Peyer's patch (tissue), 4 donors: ENCODE measurements around the gene SLC44A5. TPM values are rescaled to one million over a fixed set of nuclear protein-coding genes. Genes with fewer than 3 reads are reported as not detected.

Source experiments
- DNase-seq, 3 donors: peaks; one replicate each; pipeline ENCODE4 v3.0.0-alpha.2; 2017 to 2019
- H3K27ac ChIP-seq, 4 donors: fragments of 200-600 bp; sonication (generic); one replicate each; pipeline ENCODE4 v1.5.1; 2016 to 2019
- H3K27me3 ChIP-seq, 2 donors: fragments of 200-600 bp; sonication (generic); one replicate each; pipeline ENCODE4 v1.5.1; 2019
- H3K36me3 ChIP-seq, 3 donors: fragments of 200-600 bp; sonication (generic); one replicate each; pipeline ENCODE4 v1.5.1; 2016 to 2019
- H3K4me1 ChIP-seq, 4 donors: fragments of 200-600 bp; sonication (generic); one replicate each; pipeline ENCODE4 v1.5.1; 2016 to 2019
- H3K4me3 ChIP-seq, 4 donors: fragments of 200-600 bp; sonication (generic); 1 replicate in 3 of 4; 2 replicates in 1 of 4; pipeline ENCODE4 v1.5.1; 2016 to 2019; ENCODE audit warnings: mild to moderate bottlenecking in 1 of 4
- H3K9me3 ChIP-seq, 4 donors: fragments of 200-600 bp; sonication (generic); one replicate each; pipeline ENCODE4 v1.5.1; 2016 to 2019; ENCODE audit warnings: mild to moderate bottlenecking in 1 of 4
- CTCF ChIP-seq, 6 experiments: fragments of 450-650 bp in 4 of 6; fragments of 200-600 bp in 2 of 6; sonication (generic) in 1 of 6; IDR thresholded peaks; one replicate each; pipeline ENCODE4 v1.5.1; 2017 to 2019; ENCODE audit warnings: antibody characterized with exemption in 6 of 6, mild to moderate bottlenecking in 3 of 6, moderate library complexity in 1 of 6
- POLR2A ChIP-seq, 2 donors: fragments of 450-650 bp; IDR thresholded peaks; one replicate each; pipeline ENCODE4 v1.5.1; 2017; ENCODE audit warnings: antibody characterized with exemption in 2 of 2, mild to moderate bottlenecking in 2 of 2, moderate library complexity in 2 of 2
- total RNA-seq, 4 donors: library from RNA; depleted of rRNA; stranded (reverse); fragments of >200 nt; gene quantifications; one replicate each; pipeline ENCODE4 v1.1.0, GENCODE V29; 2016

Gene SLC44A5
- total RNA-seq, 4 donors from 2014 or later: 0.70 to 0.80 TPM; not detected in 2

- Histone ChIP-seq H3K4me3 (no peak overlapping the region), H3K27me3 (no peaks in the 10 kb centered on the region), H3K27ac (no peak overlapping the region), H3K9me3 (no peaks in the 10 kb centered on the region), H3K36me3 (no peaks in the 10 kb centered on the region), H3K4me1 (no peaks in the 10 kb centered on the region)
- TF ChIP-seq POLR2A (IDR thresholded peaks at IDR 0.05) (no peak), CTCF (IDR thresholded peaks at IDR 0.05) (no peak)
- DNase-seq: no peak
Observed at GRCh38 chr1:75469586-75470173, 141.2 kb downstream of the SLC44A5 start.

GRCh38 chr1:75461808-75462325 lies 149.0 kb downstream of the SLC44A5 start:
- Histone ChIP-seq H3K4me3 (no peak overlapping the region), H3K4me1 (no peaks in the 10 kb centered on the region), H3K27ac (no peak overlapping the region), H3K9me3 (no peaks in the 10 kb centered on the region), H3K36me3 (no peaks in the 10 kb centered on the region), H3K27me3 (no peaks in the 10 kb centered on the region)
- TF ChIP-seq POLR2A (IDR thresholded peaks at IDR 0.05) (no peak), CTCF (IDR thresholded peaks at IDR 0.05) (no peak)
- no peak for DNase-seq

- TF ChIP-seq POLR2A (IDR thresholded peaks at IDR 0.05): no peak
- no peak for TF ChIP-seq CTCF (IDR thresholded peaks at IDR 0.05)
- H3K27me3 ChIP-seq: no peaks in the 10 kb centered on the region
- no peaks in the 10 kb centered on the region for H3K9me3 ChIP-seq
- H3K27ac ChIP-seq: no peak overlapping the region
- H3K4me1 ChIP-seq: no peaks in the 10 kb centered on the region
- no peak overlapping the region for H3K4me3 ChIP-seq
- H3K36me3 ChIP-seq: no peaks in the 10 kb centered on the region
- DNase-seq: no peak
Observed at GRCh38 chr1:75449998-75450397, 160.9 kb downstream of the SLC44A5 start.

- H3K27me3 ChIP-seq: no peaks in the 10 kb centered on the region
- DNase-seq: no peak
Observed at GRCh38 chr1:75444220-75444619, 166.7 kb downstream of the SLC44A5 start.

DNA sequence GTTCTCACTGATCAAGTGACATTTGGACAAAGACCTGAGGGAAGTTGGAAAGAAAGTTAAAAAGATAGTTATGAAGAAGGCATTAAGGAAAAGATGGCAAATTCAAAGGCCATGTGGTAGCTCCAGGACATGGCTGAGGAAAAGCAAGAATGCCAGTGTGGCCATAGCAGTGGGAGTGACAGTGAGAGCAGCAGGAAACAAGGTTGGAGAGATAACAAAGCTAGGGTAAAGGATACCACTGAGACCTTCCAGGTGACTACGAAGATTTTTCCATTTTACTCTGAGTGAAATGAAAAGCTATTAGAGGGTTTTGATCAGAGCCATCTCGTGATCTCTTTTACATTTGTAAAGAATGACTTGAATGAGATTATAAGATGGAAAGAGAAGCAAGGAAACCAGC lies 170.6 kb downstream of the SLC44A5 start:
- Histone ChIP-seq H3K9me3 (no peaks in the 10 kb centered on the region), H3K4me3 (no peak overlapping the region), H3K27me3 (no peaks in the 10 kb centered on the region), H3K27ac (no peak overlapping the region), H3K4me1 (no peaks in the 10 kb centered on the region), H3K36me3 (no peaks in the 10 kb centered on the region)
- no peak for DNase-seq
- TF ChIP-seq CTCF (IDR thresholded peaks at IDR 0.05) (no peak), POLR2A (IDR thresholded peaks at IDR 0.05) (no peak)

More at GRCh38 chr1:75444220-75444619, 166.7 kb downstream of the SLC44A5 start:
- Histone ChIP-seq H3K9me3 (no peaks in the 10 kb centered on the region), H3K4me1 (no peaks in the 10 kb centered on the region), H3K36me3 (no peaks in the 10 kb centered on the region), H3K4me3 (no peak overlapping the region), H3K27ac (no peak overlapping the region)
- no peak for TF ChIP-seq CTCF (IDR thresholded peaks at IDR 0.05)
- TF ChIP-seq POLR2A (IDR thresholded peaks at IDR 0.05): no peak
